ENCODE results near the gene SPDYE3. TPM values are rescaled to one million over a fixed set of nuclear protein-coding genes. Genes with fewer than 3 reads are reported as not detected.
A peak's percentile ranks its signal among the peaks of the same experiment; 100 is the strongest.
"Not testable (repeated sequence)": the region's sequence is repeated elsewhere in the genome, so short reads cannot be mapped to it uniquely, and the experiment has no call there.

The SPDYE3 gene
- total and polyA plus RNA-seq, 12 donors = 0.16 TPM; not detected in 11

DNA sequence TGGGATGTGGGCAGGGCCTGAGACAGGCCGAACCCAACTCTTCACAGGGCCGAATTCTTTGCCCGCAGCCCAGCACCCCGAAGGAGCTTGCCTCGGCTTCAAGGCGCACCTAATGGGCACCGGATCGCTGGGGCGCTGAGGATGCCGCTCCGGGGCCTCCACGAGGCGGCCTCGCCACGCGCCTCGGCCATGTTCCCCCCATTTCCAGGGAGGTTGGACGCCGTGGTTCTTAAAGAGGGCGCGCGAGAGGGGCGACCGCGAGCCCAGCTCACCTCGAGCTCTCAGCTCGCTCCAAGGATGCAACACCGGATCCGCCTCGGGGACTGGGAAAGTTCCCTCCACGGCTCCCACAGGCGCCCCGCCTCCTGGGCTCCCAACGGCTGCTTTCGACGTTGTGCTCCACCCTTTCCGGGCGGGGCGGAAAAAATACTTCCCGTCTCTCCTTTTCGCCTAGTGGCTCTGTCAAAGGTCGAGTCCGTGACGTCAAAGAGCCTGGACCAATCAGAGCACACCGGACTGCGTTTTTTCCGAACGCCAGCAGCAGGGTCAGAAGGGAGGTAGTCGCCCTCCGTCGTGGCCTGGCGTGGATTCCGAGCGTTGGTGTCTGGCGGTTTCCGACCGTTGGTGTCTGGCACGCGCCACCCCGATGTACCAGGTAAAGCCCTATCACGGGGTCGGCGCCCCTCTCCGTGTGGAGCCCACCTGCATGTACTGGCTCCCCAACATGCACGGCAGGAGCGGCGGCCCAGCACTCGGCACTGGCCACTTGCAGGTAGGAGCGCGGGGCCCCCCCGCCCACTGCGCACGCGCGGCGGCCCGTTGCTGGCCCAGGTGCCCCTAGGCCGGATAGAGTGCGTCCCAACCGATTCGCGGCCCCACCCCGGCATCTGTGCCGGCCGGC is 28.3 kb downstream of the SPDYE3 start:
- H3K9me3 ChIP-seq (replicated peaks in 1 of 3); H3K27me3 ChIP-seq; intact Hi-C loops (cut with DNase I); H3K36me3 ChIP-seq (replicated peaks in 1 of 2): not testable (repeated sequence)
- peak overlapping the region; percentile 94 to 95 (median 95) for H3K27ac ChIP-seq
- TF ChIP-seq POLR2A (IDR thresholded peaks at IDR 0.05) = peak; percentile 98 to 100
- peak in 1 of 6 experiments; percentile 7 for TF ChIP-seq CTCF (IDR thresholded peaks at IDR 0.05)
- H3K4me3 ChIP-seq = peak overlapping the region; percentile 46 to 83 (median 64)
- peaks cover 3 to 19% of the 10 kb centered on the region in 2 donors for H3K4me1 ChIP-seq (replicated peaks in 1 of 2)
- 0 to 1% (median 0%) methylated on average over 2 to 80 of the region's 85 CpGs for WGBS, 4 donors
- DNase-seq = peak; percentile 90 to 98 (median 94)

- TF ChIP-seq POLR2A (IDR thresholded peaks at IDR 0.05) = peak in 1 of 2 donors; percentile 20
- peak overlapping the region in 4 of 5 donors; percentile 41 to 95 (median 72) for H3K27ac ChIP-seq
- H3K9me3 ChIP-seq (replicated peaks in 1 of 3); H3K27me3 ChIP-seq; H3K4me3 ChIP-seq; H3K36me3 ChIP-seq (replicated peaks in 1 of 2); intact Hi-C loops (cut with DNase I): not testable (repeated sequence)
- WGBS, 4 donors = 51 to 57% (median 54%) methylated on average over 15 of the region's 15 CpGs
- peaks cover 7 to 25% of the 10 kb centered on the region in 2 donors for H3K4me1 ChIP-seq (replicated peaks in 1 of 2)
- DNase-seq = peak in 5 of 7 donors; percentile 35 to 57 (median 36)
These were observed 30.7 kb downstream of the SPDYE3 start for GRCh38 chr7:100338083-100338696.

- DNase-seq = not testable (repeated sequence)
These were observed 33.8 kb downstream of the SPDYE3 start for GRCh38 chr7:100341286-100341685.

GRCh38 chr7:100342765-100343164 is 35.3 kb downstream of the SPDYE3 start:
- Histone ChIP-seq H3K36me3 (replicated peaks in 1 of 2) (peaks cover 0 to 28% of the 10 kb centered on the region in 2 donors), H3K4me1 (replicated peaks in 1 of 2) (peaks cover 20 to 32% of the 10 kb centered on the region in 2 donors), H3K27ac (peak overlapping the region in 2 of 5 donors; percentile 45 to 87), H3K4me3 (no peak overlapping the region), H3K9me3 (replicated peaks in 1 of 3) (no peaks in the 10 kb centered on the region), H3K27me3 (no peaks in the 10 kb centered on the region)
- intact Hi-C loops (cut with DNase I) = no loop called here
- WGBS, 4 donors = 34 to 80% (median 54%) methylated on average over 1 to 6 of the region's 6 CpGs
- TF ChIP-seq CTCF (IDR thresholded peaks at IDR 0.05) (no peak), POLR2A (IDR thresholded peaks at IDR 0.05) (no peak)
- DNase-seq = no peak

More at GRCh38 chr7:100341286-100341685, 33.8 kb downstream of the SPDYE3 start:
- WGBS, 4 donors = 75 to 77% (median 76%) methylated on average over 5 to 6 of the region's 6 CpGs
- H3K4me3 ChIP-seq; intact Hi-C loops (cut with DNase I); H3K27me3 ChIP-seq; H3K9me3 ChIP-seq (replicated peaks in 1 of 3): not testable (repeated sequence)
- Histone ChIP-seq H3K27ac (peak overlapping the region in 1 of 5 donors; percentile 22), H3K36me3 (replicated peaks in 1 of 2) (peaks cover 0 to 13% of the 10 kb centered on the region in 2 donors), H3K4me1 (replicated peaks in 1 of 2) (peaks cover 20 to 43% of the 10 kb centered on the region in 2 donors)

DNA sequence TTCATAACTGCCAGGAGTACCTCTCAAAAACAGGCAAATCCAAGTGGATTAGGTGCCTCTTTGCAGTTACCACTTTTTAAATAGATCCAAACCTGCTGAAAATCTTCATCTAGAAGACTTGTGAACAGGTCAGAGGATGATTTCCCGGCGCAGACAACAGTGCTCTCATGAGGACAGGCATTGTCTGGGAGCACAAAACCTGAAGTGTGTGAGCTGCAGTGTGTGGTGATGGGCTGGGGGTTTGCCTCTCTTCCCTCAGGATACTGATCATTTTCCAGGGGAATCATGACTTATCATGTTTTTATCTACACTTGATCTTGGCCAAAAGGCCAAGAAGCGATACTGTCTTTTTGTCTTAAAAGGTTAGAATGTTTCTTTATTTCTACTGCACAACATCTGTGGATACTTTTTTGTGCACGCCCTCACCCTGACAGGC is 36.6 kb downstream of the SPDYE3 start:
- H3K27ac ChIP-seq = peak overlapping the region in 4 of 5 donors; percentile 47 to 87 (median 80)
- H3K9me3 ChIP-seq (replicated peaks in 1 of 3); intact Hi-C loops (cut with DNase I); H3K4me3 ChIP-seq; DNase-seq; H3K27me3 ChIP-seq: not testable (repeated sequence)
- H3K36me3 ChIP-seq (replicated peaks in 1 of 2) = peaks cover 0 to 36% of the 10 kb centered on the region in 2 donors
- WGBS, 4 donors = 41 to 61% (median 57%) methylated on average over 2 to 3 of the region's 4 CpGs
- peaks cover 20 to 24% of the 10 kb centered on the region in 2 donors for H3K4me1 ChIP-seq (replicated peaks in 1 of 2)
